GM12864 (cell line): Measurements from ENCODE around the gene PDCD1.

Experiments used
- DNase-seq: peaks from one replicate; pipeline ENCODE4 v3.0.0-alpha.2; 2011; ENCODE audit warnings: low read depth
- H3K4me3 ChIP-seq: 2 replicates; pipeline ENCODE4 v1.5.1; 2011; ENCODE audit warnings: mild to moderate bottlenecking, low read depth, low read length, control low read depth
- TF ChIP-seq, protein P1 (sequence below): IDR thresholded peaks from 2 replicates; pipeline ENCODE4 v1.5.1; 2011; ENCODE audit warnings: low read depth, mild to moderate bottlenecking, moderate library complexity, low read length, control low read depth, inconsistent platforms; ENCODE audit errors: missing control alignments

Gene PDCD1

DNA sequence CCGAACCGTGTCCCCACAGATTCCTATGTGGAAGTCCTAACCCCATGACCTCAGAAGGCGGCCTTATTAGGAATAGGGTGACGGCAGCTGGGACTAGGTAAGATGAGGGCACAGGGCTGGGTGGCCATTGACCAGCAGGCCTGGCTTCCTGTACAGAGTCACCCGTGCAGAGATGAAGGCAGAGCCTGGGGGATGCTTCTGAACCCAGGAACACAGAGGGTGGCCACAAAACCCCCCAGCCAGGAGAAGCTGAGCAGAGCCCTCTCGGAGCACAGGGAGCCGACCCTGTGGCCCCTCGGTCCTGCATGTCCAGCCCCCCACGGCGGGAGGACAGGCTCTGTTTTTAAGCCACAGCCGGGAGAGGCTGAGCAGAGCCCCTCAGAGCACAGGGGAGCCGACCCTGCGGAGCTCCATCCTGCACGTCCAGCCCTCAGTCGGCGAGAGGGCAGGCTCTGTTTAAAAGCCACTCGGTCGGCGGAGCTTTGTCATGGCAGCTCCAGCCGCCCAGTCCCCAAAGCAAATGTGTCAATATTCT lies 2.7 kb downstream of the PDCD1 start:
- H3K4me3 ChIP-seq = no peak overlapping the region
- TF ChIP-seq, protein P1, sequence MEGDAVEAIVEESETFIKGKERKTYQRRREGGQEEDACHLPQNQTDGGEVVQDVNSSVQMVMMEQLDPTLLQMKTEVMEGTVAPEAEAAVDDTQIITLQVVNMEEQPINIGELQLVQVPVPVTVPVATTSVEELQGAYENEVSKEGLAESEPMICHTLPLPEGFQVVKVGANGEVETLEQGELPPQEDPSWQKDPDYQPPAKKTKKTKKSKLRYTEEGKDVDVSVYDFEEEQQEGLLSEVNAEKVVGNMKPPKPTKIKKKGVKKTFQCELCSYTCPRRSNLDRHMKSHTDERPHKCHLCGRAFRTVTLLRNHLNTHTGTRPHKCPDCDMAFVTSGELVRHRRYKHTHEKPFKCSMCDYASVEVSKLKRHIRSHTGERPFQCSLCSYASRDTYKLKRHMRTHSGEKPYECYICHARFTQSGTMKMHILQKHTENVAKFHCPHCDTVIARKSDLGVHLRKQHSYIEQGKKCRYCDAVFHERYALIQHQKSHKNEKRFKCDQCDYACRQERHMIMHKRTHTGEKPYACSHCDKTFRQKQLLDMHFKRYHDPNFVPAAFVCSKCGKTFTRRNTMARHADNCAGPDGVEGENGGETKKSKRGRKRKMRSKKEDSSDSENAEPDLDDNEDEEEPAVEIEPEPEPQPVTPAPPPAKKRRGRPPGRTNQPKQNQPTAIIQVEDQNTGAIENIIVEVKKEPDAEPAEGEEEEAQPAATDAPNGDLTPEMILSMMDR = no peak
- DNase-seq = no peak

DNA sequence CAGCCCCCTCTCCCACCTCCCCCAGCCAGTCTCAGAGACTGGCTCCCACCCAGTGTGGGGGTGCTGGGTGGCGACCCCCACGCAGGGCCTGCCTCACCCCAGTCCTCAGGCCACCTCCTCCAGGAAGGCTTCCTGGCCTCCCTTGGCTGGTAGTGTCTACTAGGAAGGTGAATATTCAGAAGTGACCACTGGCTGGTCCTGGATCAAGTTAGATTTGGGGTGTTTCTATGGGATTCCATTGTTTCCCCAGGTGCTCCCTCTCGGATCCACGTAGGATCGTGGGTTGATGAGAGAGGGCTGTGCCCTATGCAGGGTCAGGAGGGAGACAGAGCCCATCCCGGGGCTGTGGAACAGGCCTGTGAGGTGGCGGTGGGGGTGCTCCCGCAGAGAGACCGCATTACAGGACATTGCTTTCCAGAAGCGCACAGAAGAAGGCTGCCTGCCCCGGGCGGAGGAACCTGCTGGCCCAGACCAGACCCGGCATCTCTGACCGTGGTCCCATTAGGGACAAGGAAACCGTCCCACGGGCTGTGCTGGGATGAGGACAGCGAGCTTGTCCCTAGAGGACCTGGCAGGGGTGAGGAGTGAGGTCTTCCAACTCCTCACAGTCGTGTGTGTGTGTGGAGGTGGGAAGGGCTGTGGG lies 3.3 kb downstream of the PDCD1 start:
- TF ChIP-seq, protein P1 = no peak
- no peak overlapping the region for H3K4me3 ChIP-seq
- DNase-seq = no peak

DNA sequence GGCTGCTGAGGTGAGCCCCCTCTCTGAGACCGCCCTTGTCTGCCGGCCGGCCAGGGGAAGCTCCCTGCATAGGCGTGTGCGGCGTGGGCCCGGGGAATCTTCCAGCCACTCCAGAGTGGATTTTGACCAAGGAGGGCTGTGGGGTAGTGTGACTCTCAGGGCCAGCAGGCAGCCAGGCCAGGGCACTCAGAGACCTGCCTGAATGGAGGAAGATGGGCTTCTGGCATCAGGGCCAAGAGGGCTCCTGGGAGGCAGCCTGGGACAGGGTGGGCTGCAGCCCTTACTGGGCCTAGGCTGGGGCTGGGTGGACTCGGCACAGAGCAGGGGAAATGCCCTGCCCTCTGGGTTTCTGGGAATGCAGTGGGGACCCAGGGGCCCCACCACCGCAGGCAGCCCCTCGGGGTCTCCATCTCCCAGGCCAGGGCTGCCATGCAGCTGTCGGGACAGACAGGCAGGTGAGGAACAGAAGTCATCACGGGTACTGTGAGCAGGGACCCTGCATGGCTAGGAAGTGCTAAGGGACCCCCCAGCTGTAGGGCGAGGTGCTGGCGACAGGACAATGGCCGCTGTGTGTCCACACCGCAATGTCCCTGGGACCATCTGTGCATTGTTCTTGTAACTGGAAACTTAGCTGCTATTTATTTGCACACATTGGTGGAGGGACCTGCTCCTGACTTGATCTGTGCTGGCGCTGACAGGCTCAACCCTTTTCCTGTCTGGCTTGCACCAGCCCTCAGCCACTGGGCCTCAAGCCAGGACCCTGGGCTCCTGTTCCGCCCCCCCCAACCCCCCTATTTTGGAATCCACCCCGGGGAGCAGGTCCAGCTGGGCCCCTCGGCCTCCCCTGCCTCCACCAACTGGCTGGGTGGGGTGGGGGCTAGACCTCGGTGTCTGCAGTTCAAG lies 4.1 kb downstream of the PDCD1 start:
- TF ChIP-seq, protein P1 = no peak
- DNase-seq = no peak

GRCh38 chr2:241853651-241854341 lies 4.9 kb downstream of the PDCD1 start:
- TF ChIP-seq, protein P1 = no peak

More for the DNA sequence above, 4.1 kb downstream of the PDCD1 start:
- H3K4me3 ChIP-seq = no peak overlapping the region

GRCh38 chr2:241852981-241853631 lies 5.6 kb downstream of the PDCD1 start:
- H3K4me3 ChIP-seq = no peak overlapping the region
- TF ChIP-seq, protein P1 = no peak
- no peak for DNase-seq

More at GRCh38 chr2:241853651-241854341, 4.9 kb downstream of the PDCD1 start:
- no peak overlapping the region for H3K4me3 ChIP-seq
- no peak for DNase-seq
